Fibroblast of lung (primary cell): ENCODE results near the gene SRP9. TPM values are rescaled to one million over a fixed set of nuclear protein-coding genes. Genes with fewer than 3 reads are reported as not detected.

Experiments used
- DNase-seq, 2 donors: peaks; one replicate each; pipeline versions ENCODE4 v3.0.0 to v3.0.0-alpha.2; 2010; ENCODE audit warnings: low read depth in 2 of 2
- H2AFZ ChIP-seq: 2 replicates; pipeline ENCODE4 v1.5.1; 2012; ENCODE audit warnings: low read length, control low read depth, inconsistent platforms
- H3K27ac ChIP-seq: 2 replicates; pipeline ENCODE4 v1.5.1; 2011; ENCODE audit warnings: low read length, control low read depth; ENCODE audit not compliant: insufficient read depth
- H3K27me3 ChIP-seq: 2 replicates; pipeline ENCODE4 v1.5.1; 2011; ENCODE audit warnings: mild to moderate bottlenecking, low read length; ENCODE audit not compliant: control insufficient read depth, insufficient read depth
- H3K36me3 ChIP-seq: 2 replicates; pipeline ENCODE4 v1.5.1; 2011; ENCODE audit warnings: low read length; ENCODE audit not compliant: control insufficient read depth, insufficient read depth
- H3K4me1 ChIP-seq: 2 replicates; pipeline ENCODE4 v1.5.1; 2011; ENCODE audit warnings: low read length; ENCODE audit not compliant: control insufficient read depth, insufficient read depth; ENCODE audit errors: extremely low read depth
- H3K4me2 ChIP-seq: 2 replicates; pipeline ENCODE4 v1.5.1; 2011; ENCODE audit warnings: low read length, control low read depth; ENCODE audit not compliant: insufficient read depth; ENCODE audit errors: extremely low read depth
- H3K4me3 ChIP-seq, 4 experiments: fragments of 200-600 bp in 1 of 4; sonication (generic) in 1 of 4; replicated peaks in 1 of 4; 2 replicates each; pipeline ENCODE4 v1.5.1; 2011 to 2016; ENCODE audit warnings: low read length in 4 of 4, low read depth in 3 of 4, mild to moderate bottlenecking in 3 of 4, control low read depth in 2 of 4, inconsistent platforms in 1 of 4, mixed read lengths in 1 of 4; ENCODE audit not compliant: insufficient read depth in 1 of 4; ENCODE audit errors: control extremely low read depth in 1 of 4
- H3K79me2 ChIP-seq: 2 replicates; pipeline ENCODE4 v1.5.1; 2012; ENCODE audit warnings: mild to moderate bottlenecking, low read length, inconsistent platforms; ENCODE audit not compliant: control insufficient read depth, insufficient read depth
- H3K9ac ChIP-seq: 2 replicates; pipeline ENCODE4 v1.5.1; 2011; ENCODE audit warnings: mild to moderate bottlenecking, low read length, control low read depth; ENCODE audit not compliant: insufficient read depth
- H3K9me3 ChIP-seq: 2 replicates; pipeline ENCODE4 v1.5.1; 2012; ENCODE audit warnings: low read depth, low read length; ENCODE audit not compliant: control insufficient read depth, insufficient read depth
- H4K20me1 ChIP-seq: 2 replicates; pipeline ENCODE4 v1.5.1; 2011; ENCODE audit warnings: low read length; ENCODE audit not compliant: control insufficient read depth, insufficient read depth; ENCODE audit errors: extremely low read depth
- EZH2 ChIP-seq: IDR thresholded peaks from 2 replicates; pipeline ENCODE4 v1.5.1; 2012; ENCODE audit warnings: low read length, control low read depth, mild to moderate bottlenecking; ENCODE audit errors: missing control alignments
- polyA plus RNA-seq, 2 donors: library from polyadenylated mRNA; depleted of rRNA in 1 of 2; stranded (reverse) in 1 of 2; unstranded in 1 of 2; fragments of >200 nt; gene quantifications; 2 replicates each; pipeline ENCODE4 v1.2.1, GENCODE V29; 2011 to 2012; ENCODE audit warnings: missing spikeins in 1 of 2
- total RNA-seq: library from RNA; depleted of rRNA; stranded (reverse); fragments of >200 nt; gene quantifications from 2 replicates; pipeline ENCODE4 v1.2.1, GENCODE V29; 2014
- TF ChIP-seq, protein P1 (sequence below), 2 donors: IDR thresholded peaks in 1 of 2; conservative IDR thresholded peaks in 1 of 2; 1 replicate in 1 of 2; 2 replicates in 1 of 2; pipeline ENCODE4 v1.5.1; 2011 to 2012; ENCODE audit warnings: low read length in 2 of 2, control low read depth in 1 of 2, inconsistent platforms in 1 of 2, low read depth in 1 of 2, mild to moderate bottlenecking in 1 of 2

SRP9 gene
- total and polyA plus RNA-seq, 2 donors (not counting 1 experiment from before 2014, with no cell fraction given), result 202 to 442 TPM

DNA sequence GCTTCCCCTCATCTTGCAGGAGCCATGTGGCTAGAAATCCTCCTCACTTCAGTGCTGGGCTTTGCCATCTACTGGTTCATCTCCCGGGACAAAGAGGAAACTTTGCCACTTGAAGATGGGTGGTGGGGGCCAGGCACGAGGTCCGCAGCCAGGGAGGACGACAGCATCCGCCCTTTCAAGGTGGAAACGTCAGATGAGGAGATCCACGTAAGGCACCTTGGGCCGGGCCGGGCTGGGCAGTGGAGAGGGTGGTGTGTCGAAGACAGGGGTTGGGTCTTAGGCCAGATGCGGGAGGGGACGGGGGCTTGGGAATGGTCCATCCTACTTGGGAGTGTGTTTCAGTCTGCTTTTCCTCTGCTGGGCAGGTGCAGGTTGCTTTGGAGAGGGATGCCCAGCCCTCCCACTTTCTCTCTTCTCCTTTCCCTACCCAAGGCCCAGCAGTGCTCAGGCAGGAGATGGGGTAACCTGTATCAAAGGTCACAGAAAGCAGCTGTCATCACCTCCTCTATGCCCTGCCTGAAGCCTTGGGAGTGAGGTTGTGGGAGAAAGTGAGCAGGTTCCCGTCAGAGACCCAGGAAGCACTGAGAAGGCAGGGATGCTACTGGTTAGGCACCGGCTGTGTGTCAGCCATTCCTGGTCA, 51.2 kb downstream of the SRP9 start:
- H2AFZ ChIP-seq, result no peak overlapping the region
- TF ChIP-seq, protein P1, sequence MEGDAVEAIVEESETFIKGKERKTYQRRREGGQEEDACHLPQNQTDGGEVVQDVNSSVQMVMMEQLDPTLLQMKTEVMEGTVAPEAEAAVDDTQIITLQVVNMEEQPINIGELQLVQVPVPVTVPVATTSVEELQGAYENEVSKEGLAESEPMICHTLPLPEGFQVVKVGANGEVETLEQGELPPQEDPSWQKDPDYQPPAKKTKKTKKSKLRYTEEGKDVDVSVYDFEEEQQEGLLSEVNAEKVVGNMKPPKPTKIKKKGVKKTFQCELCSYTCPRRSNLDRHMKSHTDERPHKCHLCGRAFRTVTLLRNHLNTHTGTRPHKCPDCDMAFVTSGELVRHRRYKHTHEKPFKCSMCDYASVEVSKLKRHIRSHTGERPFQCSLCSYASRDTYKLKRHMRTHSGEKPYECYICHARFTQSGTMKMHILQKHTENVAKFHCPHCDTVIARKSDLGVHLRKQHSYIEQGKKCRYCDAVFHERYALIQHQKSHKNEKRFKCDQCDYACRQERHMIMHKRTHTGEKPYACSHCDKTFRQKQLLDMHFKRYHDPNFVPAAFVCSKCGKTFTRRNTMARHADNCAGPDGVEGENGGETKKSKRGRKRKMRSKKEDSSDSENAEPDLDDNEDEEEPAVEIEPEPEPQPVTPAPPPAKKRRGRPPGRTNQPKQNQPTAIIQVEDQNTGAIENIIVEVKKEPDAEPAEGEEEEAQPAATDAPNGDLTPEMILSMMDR (conservative IDR thresholded peaks at IDR 0.05 in 1 of 2, IDR thresholded peaks at IDR 0.05 in 1 of 2; ENCODE audit: low read depth in 1 of 2, low read length in 2 of 2), result no peak
- no peak for TF ChIP-seq EZH2
- H4K20me1 ChIP-seq, result no peaks in the 10 kb centered on the region
- H3K9ac ChIP-seq, result no peak overlapping the region
- no peak overlapping the region for H3K27ac ChIP-seq
- no peaks in the 10 kb centered on the region for H3K36me3 ChIP-seq
- H3K27me3 ChIP-seq, result no peaks in the 10 kb centered on the region
- H3K4me2 ChIP-seq, result no peak overlapping the region
- DNase-seq, result no peak
- no peaks in the 10 kb centered on the region for H3K9me3 ChIP-seq
- no peak overlapping the region for H3K4me3 ChIP-seq
- H3K4me1 ChIP-seq, result no peaks in the 10 kb centered on the region
- no peaks in the 10 kb centered on the region for H3K79me2 ChIP-seq

DNA sequence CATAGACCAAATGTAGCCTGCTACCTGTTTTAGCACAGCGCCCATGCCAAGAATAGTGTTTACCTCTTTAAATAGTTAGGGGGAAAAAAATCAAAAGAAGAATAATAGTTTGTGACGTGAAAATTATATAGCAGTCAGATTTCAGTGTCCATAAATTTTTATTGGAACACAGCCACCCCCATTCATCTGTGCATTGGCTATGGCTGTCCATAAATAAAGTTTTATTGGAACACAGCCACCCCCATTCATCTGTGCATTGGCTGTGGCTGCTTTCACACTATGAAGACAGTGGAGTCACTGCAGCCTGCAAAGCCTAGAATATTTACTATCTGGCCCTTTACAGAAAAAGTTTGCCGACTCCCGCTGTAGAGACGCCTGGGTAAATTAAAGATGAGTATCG, 53.2 kb downstream of the SRP9 start:
- no peaks in the 10 kb centered on the region for H4K20me1 ChIP-seq
- TF ChIP-seq EZH2, result no peak
- TF ChIP-seq, protein P1 (conservative IDR thresholded peaks at IDR 0.05 in 1 of 2, IDR thresholded peaks at IDR 0.05 in 1 of 2; ENCODE audit: low read depth in 1 of 2, low read length in 2 of 2), result no peak
- DNase-seq, result no peak
- H3K4me3 ChIP-seq, result no peak overlapping the region
- H3K27me3 ChIP-seq, result no peaks in the 10 kb centered on the region
- no peak overlapping the region for H3K4me2 ChIP-seq
- H3K9ac ChIP-seq, result no peak overlapping the region
- H3K36me3 ChIP-seq, result no peaks in the 10 kb centered on the region
- H3K27ac ChIP-seq, result no peak overlapping the region
- H2AFZ ChIP-seq, result no peak overlapping the region
- H3K9me3 ChIP-seq, result no peaks in the 10 kb centered on the region
- H3K4me1 ChIP-seq, result no peaks in the 10 kb centered on the region
- no peaks in the 10 kb centered on the region for H3K79me2 ChIP-seq

DNA sequence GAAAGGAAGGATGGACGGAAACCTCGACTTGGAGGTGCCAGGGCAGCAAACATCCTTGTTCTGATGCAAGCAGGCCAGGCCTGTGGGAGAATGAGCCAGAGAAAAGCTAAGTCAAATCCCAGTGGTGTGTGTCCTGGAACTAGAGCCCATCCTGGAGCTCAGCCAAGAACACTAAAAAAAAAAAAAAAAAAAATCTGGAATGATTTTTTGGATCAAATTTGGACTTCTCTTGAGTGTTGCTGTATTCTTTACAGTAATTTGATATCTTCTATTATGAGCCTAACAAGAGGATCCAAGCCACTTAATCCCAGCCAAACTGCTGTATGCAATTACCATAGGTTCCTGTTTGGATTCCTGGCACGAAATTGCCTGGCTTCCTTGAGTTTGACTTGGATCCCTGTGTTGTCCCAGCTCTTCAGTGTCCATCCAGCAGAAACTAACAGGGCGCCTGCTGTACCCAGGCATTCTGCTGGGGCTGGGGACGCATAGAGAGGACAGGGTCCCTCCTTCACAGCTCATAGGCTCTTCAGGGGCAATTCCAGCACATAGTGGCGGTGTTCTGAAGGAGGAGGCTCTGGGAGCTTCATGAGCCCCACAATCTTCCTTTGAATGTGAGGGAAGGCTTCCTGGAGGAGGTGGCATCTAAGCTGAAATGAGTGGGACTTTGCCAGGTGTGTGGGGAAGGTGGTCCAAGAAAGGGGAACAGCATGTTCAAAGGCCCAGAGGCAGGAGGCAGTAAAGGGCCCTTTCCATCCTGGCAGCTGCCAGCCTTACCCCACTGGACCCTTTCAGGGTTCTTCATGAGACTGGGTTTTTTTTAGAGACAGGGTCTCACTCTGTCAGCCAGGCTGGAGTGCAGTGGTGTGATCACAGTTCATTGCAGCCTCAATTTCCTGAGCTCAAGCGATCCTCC, 57.0 kb downstream of the SRP9 start:
- no peaks in the 10 kb centered on the region for H3K36me3 ChIP-seq
- H3K27ac ChIP-seq, result no peak overlapping the region

More for the DNA sequence above, 57.0 kb downstream of the SRP9 start:
- H3K4me3 ChIP-seq, result no peak overlapping the region
- no peaks in the 10 kb centered on the region for H4K20me1 ChIP-seq
- no peak for TF ChIP-seq EZH2
- TF ChIP-seq, protein P1 (conservative IDR thresholded peaks at IDR 0.05 in 1 of 2, IDR thresholded peaks at IDR 0.05 in 1 of 2; ENCODE audit: low read depth in 1 of 2, low read length in 2 of 2), result no peak
- H3K9ac ChIP-seq, result no peak overlapping the region
- H2AFZ ChIP-seq, result no peak overlapping the region
- H3K9me3 ChIP-seq, result no peaks in the 10 kb centered on the region
- no peaks in the 10 kb centered on the region for H3K79me2 ChIP-seq
- peak; percentile 42 to 92 for DNase-seq
- H3K4me1 ChIP-seq, result no peaks in the 10 kb centered on the region
- no peaks in the 10 kb centered on the region for H3K27me3 ChIP-seq
- H3K4me2 ChIP-seq, result no peak overlapping the region
